Skeletal muscle tissue (tissue), 4 donors: Measurements from ENCODE around the gene ADCY7. TPM values are rescaled to one million over a fixed set of nuclear protein-coding genes. Genes with fewer than 3 reads are reported as not detected.

Experiments
- H3K27ac ChIP-seq: one replicate; pipeline ENCODE4 v1.7.0; 2013; ENCODE audit warnings: mild to moderate bottlenecking, low read depth, low read length, inconsistent platforms
- H3K27me3 ChIP-seq, 3 donors: one replicate each; pipeline ENCODE4 v1.7.0; 2013; ENCODE audit warnings: low read length in 3 of 3; ENCODE audit not compliant: control insufficient read depth in 3 of 3, insufficient read depth in 3 of 3
- H3K36me3 ChIP-seq, 3 donors: one replicate each; pipeline ENCODE4 v1.7.0; 2013; ENCODE audit warnings: low read length in 3 of 3; ENCODE audit not compliant: control insufficient read depth in 3 of 3, insufficient read depth in 3 of 3
- H3K4me1 ChIP-seq, 3 donors: one replicate each; pipeline ENCODE4 v1.7.0; 2013; ENCODE audit warnings: low read length in 3 of 3, mild to moderate bottlenecking in 3 of 3; ENCODE audit not compliant: control insufficient read depth in 3 of 3, insufficient read depth in 3 of 3
- H3K4me3 ChIP-seq, 3 donors: one replicate each; pipeline ENCODE4 v1.7.0; 2013; ENCODE audit warnings: low read length in 3 of 3
- H3K9ac ChIP-seq, 3 donors: one replicate each; pipeline ENCODE4 v1.7.0; 2013; ENCODE audit warnings: low read length in 3 of 3, mild to moderate bottlenecking in 3 of 3, moderate library complexity in 2 of 3, low read depth in 1 of 3
- H3K9me3 ChIP-seq, 3 donors: one replicate each; pipeline ENCODE4 v1.7.0; 2013; ENCODE audit warnings: low read length in 3 of 3; ENCODE audit not compliant: control insufficient read depth in 3 of 3
- total RNA-seq: library from RNA; depleted of rRNA; stranded (reverse); fragments of >200 nt; gene quantifications from one replicate; pipeline ENCODE4 v1.2.3, GENCODE V29; 2014
- donor health status: Osteomylitis.

Gene ADCY7
- total RNA-seq, 1 donor from 2014 or later = 9.4 TPM

DNA sequence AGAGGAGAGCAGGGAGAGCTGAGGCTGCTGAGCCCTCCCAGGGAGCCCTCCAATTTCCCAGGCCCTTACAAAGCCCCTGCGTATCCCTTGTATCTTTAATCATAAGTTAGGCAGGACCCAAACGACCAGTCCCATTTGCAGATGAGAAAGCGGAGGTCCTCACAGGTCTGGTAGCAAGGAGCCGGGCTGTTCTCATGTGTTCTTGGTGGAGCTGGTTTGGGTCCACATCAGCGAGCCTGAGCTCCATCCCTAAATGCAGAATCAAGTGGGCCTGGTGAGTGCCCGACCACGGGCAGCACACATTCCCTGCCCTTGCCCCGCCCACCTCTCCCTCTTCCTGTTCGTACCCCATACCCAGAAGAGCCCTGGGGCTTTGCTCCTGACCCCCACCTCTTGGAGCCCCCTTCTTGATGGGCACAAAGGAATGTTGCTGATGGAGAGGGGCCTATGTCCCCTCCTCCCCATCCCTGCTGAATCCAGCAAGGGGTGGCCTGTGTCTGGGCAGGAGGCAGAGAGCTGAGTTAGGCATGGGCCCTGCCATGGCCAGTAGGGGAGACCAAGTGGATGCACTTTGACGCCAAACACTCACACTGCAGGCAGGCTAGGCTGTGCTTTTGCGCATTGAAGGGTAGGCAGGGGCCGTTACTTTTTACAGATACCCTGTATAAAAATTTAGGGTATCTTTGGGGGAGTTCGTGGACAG, 18.3 kb upstream of the ADCY7 start:
- Histone ChIP-seq H3K27me3 (peaks cover 4 to 21% (median 4%) of the 10 kb centered on the region in 3 donors), H3K4me3 (no peak overlapping the region), H3K36me3 (no peaks in the 10 kb centered on the region), H3K9ac (no peak overlapping the region), H3K9me3 (no peaks in the 10 kb centered on the region), H3K4me1 (peaks cover 22 to 26% (median 26%) of the 10 kb centered on the region in 3 donors), H3K27ac (no peak overlapping the region)

- H3K4me3 ChIP-seq = no peak overlapping the region
- H3K27ac ChIP-seq = no peak overlapping the region
- no peaks in the 10 kb centered on the region for H3K9me3 ChIP-seq
- peaks cover 4 to 20% (median 4%) of the 10 kb centered on the region in 3 donors for H3K27me3 ChIP-seq
- H3K9ac ChIP-seq = no peak overlapping the region
- peaks cover 22 to 26% (median 26%) of the 10 kb centered on the region in 3 donors for H3K4me1 ChIP-seq
- no peaks in the 10 kb centered on the region for H3K36me3 ChIP-seq
Measured at GRCh38 chr16:50248845-50249244, 17.5 kb upstream of the ADCY7 start.

DNA sequence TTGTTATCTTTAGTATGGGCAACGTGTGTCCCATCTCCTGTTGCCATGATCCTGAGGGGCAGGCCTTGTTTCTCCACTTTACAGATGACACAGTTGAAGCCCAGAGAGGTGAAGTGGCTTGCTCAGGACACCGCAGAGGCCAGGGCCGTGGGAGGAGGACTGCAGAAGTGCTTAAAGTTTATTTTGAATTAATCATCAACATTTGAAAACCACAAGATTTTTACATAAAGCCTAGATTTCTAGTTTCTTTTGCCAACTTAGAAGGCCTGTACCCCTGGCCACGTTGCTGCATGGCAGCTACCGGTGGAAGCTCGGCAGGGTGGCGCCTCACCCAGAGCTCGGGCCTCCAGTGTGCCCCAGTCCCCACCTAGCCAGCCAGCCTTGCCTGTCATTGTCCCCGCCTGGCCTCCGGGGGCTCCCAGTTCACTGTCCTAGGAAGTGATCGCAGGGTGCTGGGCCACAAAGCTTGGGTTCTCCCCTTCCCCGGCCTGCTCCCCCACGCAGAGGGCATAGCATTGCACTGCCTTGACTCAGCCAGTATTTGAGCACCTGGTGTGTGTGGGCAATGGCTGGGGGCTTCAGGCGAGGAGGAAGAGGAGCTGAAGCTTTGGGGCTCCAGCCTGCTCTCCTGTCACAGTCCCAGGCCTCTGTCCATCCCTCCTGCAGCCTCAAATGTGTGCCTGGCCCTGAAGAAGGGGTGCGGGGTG, 14.8 kb upstream of the ADCY7 start:
- Histone ChIP-seq H3K36me3 (no peaks in the 10 kb centered on the region), H3K9ac (peak overlapping the region in 1 of 3 donors; percentile 25), H3K4me3 (no peak overlapping the region), H3K27ac (no peak overlapping the region), H3K27me3 (peaks cover 0 to 7% (median 0%) of the 10 kb centered on the region in 3 donors), H3K4me1 (peaks cover 13 to 16% (median 13%) of the 10 kb centered on the region in 3 donors), H3K9me3 (no peaks in the 10 kb centered on the region)

DNA sequence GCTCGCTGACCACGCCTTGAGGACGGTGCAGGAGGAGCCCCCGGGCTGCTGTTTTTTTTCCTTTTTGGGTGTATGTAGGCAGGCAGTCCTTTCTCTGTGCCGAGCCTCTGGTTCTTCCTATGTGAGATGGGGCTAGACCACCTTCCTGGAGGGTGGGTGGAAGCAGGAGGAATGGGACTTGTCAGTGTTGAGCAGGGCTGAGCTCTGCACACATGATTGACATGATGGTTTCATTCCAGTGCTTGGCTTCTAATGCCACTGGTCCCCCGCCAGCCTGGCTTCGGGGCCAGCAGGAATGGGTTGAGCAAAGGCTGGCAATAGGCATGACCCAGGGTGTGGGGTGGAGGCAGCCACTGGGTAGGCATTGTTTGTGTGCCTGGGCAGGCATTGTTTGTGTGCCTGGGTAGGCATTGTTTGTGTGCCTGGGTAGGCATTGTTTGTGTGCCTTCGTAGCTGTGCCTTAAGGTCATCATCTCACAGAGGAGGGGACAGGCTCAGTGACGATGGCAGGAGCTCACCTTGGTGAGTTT, 14.2 kb upstream of the ADCY7 start:
- H3K4me1 ChIP-seq = peaks cover 10 to 13% (median 10%) of the 10 kb centered on the region in 3 donors
- peak overlapping the region in 2 of 3 donors; percentile 12 to 25 for H3K9ac ChIP-seq
- H3K27me3 ChIP-seq = peaks cover 0 to under 1% (median 0%) of the 10 kb centered on the region in 3 donors
- no peaks in the 10 kb centered on the region for H3K9me3 ChIP-seq
- no peak overlapping the region for H3K27ac ChIP-seq
- H3K4me3 ChIP-seq = peak overlapping the region in 1 of 3 donors; percentile 22
- H3K36me3 ChIP-seq = no peaks in the 10 kb centered on the region

DNA sequence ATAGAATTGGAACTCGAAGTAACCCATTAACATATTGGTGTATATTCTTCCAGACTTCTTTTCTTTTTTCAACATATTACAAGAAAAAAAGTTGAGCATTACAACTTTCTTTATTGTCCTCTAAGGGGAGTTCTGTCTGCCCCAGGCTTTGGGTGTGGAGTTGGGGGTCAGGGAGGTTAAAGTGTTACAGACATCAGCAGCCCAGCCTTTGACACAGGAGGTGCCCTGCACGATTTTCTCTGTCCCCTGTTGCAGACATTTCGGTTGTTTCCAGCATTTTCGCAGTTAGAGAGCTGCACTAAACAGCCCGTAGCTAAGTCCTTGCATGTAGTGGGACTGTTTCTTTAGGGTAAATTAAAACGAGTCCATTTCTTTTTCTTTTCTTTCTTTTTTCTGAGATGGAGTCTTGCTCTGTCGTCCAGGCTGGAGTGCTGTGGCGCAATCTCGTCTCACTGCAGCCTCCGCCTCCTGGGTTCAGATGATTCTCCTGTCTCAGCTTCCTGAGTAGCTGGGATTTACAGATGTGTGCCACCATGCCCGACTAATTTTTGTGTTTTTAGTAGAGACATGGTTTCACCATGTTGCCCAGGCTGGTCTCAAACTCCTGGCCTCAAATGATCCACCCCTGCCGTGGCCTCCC, 13.4 kb upstream of the ADCY7 start:
- Histone ChIP-seq H3K9me3 (no peaks in the 10 kb centered on the region), H3K36me3 (no peaks in the 10 kb centered on the region), H3K9ac (no peak overlapping the region), H3K4me1 (peaks cover 10 to 13% (median 10%) of the 10 kb centered on the region in 3 donors), H3K27ac (peak overlapping the region; percentile 2), H3K4me3 (no peak overlapping the region), H3K27me3 (no peaks in the 10 kb centered on the region)

- Histone ChIP-seq H3K27ac (no peak overlapping the region), H3K9me3 (no peaks in the 10 kb centered on the region), H3K36me3 (no peaks in the 10 kb centered on the region), H3K4me1 (peaks cover 10 to 13% (median 10%) of the 10 kb centered on the region in 3 donors), H3K9ac (no peak overlapping the region), H3K27me3 (no peaks in the 10 kb centered on the region), H3K4me3 (no peak overlapping the region)
Measured at GRCh38 chr16:50253514-50253910, 12.8 kb upstream of the ADCY7 start.

GRCh38 chr16:50254072-50254471, 12.3 kb upstream of the ADCY7 start:
- Histone ChIP-seq H3K27ac (no peak overlapping the region), H3K27me3 (no peaks in the 10 kb centered on the region), H3K9ac (no peak overlapping the region), H3K9me3 (no peaks in the 10 kb centered on the region), H3K36me3 (no peaks in the 10 kb centered on the region), H3K4me3 (no peak overlapping the region), H3K4me1 (peaks cover 10 to 13% (median 10%) of the 10 kb centered on the region in 3 donors)

DNA sequence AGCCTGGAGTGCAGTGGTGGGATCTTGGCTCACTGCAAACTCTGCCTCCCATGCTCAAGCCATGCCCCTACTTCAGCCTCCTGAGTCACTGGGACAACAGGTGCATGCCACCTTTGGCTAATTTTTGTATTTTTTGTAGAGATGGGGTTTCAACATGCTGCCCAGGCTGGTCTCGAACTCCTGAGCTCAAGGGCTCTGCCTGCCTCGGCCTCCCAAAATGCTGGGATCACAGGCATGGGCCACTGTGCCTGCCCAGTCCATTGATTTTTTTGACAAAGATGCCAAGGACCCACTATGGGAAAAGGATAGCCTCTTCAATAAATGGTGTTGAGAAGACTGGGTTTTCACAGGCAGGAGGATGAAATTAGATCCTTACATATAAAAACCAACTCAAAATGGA, 10.8 kb upstream of the ADCY7 start:
- Histone ChIP-seq H3K9ac (no peak overlapping the region), H3K27ac (no peak overlapping the region), H3K4me3 (no peak overlapping the region), H3K36me3 (no peaks in the 10 kb centered on the region), H3K27me3 (peaks cover 3 to 10% (median 5%) of the 10 kb centered on the region in 3 donors), H3K4me1 (peaks cover 20% of the 10 kb centered on the region in 3 donors), H3K9me3 (no peaks in the 10 kb centered on the region)

GRCh38 chr16:50256604-50257003, 9.7 kb upstream of the ADCY7 start:
- Histone ChIP-seq H3K4me3 (no peak overlapping the region), H3K9ac (no peak overlapping the region), H3K4me1 (peaks cover 20 to 25% (median 24%) of the 10 kb centered on the region in 3 donors), H3K27ac (no peak overlapping the region), H3K36me3 (no peaks in the 10 kb centered on the region), H3K9me3 (no peaks in the 10 kb centered on the region), H3K27me3 (peaks cover 6 to 14% (median 8%) of the 10 kb centered on the region in 3 donors)
